Measurements from ENCODE around the gene MLANA.

Gene MLANA

GRCh38 chr9:5910413-5911057 lies 19.8 kb downstream of the MLANA start:
- no peak overlapping the region for H3K4me3 ChIP-seq (ENCODE audit: control insufficient read depth, low read depth, low read length)
- TF ChIP-seq CTCF (conservative IDR thresholded peaks at IDR 0.05; ENCODE audit: control insufficient read depth, insufficient read depth, low read depth, low read length) = no peak
- peak; percentile 37 for DNase-seq (ENCODE audit: low read depth)

GRCh38 chr9:5915438-5915837 lies 24.7 kb downstream of the MLANA start:
- H3K4me3 ChIP-seq (ENCODE audit: control insufficient read depth, low read depth, low read length) = no peak overlapping the region
- no peak for TF ChIP-seq CTCF (conservative IDR thresholded peaks at IDR 0.05; ENCODE audit: control insufficient read depth, insufficient read depth, low read depth, low read length)
- DNase-seq (ENCODE audit: low read depth) = no peak

GRCh38 chr9:5917273-5917672 lies 26.6 kb downstream of the MLANA start:
- H3K4me3 ChIP-seq (ENCODE audit: control insufficient read depth, low read depth, low read length) = no peak overlapping the region
- TF ChIP-seq CTCF (conservative IDR thresholded peaks at IDR 0.05; ENCODE audit: control insufficient read depth, insufficient read depth, low read depth, low read length) = no peak

GRCh38 chr9:5917888-5918287 lies 27.2 kb downstream of the MLANA start:
- TF ChIP-seq CTCF (conservative IDR thresholded peaks at IDR 0.05; ENCODE audit: control insufficient read depth, insufficient read depth, low read depth, low read length) = no peak
- H3K4me3 ChIP-seq (ENCODE audit: control insufficient read depth, low read depth, low read length) = no peak overlapping the region
- DNase-seq (ENCODE audit: low read depth) = no peak

More at GRCh38 chr9:5917273-5917672, 26.6 kb downstream of the MLANA start:
- no peak for DNase-seq (ENCODE audit: low read depth)

- no peak overlapping the region for H3K4me3 ChIP-seq (ENCODE audit: control insufficient read depth, low read depth, low read length)
- DNase-seq (ENCODE audit: low read depth) = no peak
- no peak for TF ChIP-seq CTCF (conservative IDR thresholded peaks at IDR 0.05; ENCODE audit: control insufficient read depth, insufficient read depth, low read depth, low read length)
Observed at GRCh38 chr9:5918460-5918859, 27.8 kb downstream of the MLANA start.

GRCh38 chr9:5920860-5921328 lies 30.2 kb downstream of the MLANA start:
- TF ChIP-seq CTCF (conservative IDR thresholded peaks at IDR 0.05; ENCODE audit: control insufficient read depth, insufficient read depth, low read depth, low read length) = no peak
- DNase-seq (ENCODE audit: low read depth) = peak; percentile 60
- no peak overlapping the region for H3K4me3 ChIP-seq (ENCODE audit: control insufficient read depth, low read depth, low read length)
